Loucy (cell line): ENCODE data around the gene DUS3L.

Experiments
- EZH2phosphoT487 ChIP-seq: fragments of 200-600 bp; IDR thresholded peaks from 2 replicates; pipeline ENCODE4 v1.6.1; 2018; ENCODE audit warnings: antibody characterized with exemption, mild to moderate bottlenecking, moderate library complexity, borderline replicate concordance
- TF ChIP-seq, protein P1 (sequence below): fragments of 200-600 bp; sonication (generic); conservative IDR thresholded peaks from 2 replicates; pipeline ENCODE4 v1.5.1; 2014; ENCODE audit warnings: mild to moderate bottlenecking, antibody characterized with exemption, low read length

DNA sequence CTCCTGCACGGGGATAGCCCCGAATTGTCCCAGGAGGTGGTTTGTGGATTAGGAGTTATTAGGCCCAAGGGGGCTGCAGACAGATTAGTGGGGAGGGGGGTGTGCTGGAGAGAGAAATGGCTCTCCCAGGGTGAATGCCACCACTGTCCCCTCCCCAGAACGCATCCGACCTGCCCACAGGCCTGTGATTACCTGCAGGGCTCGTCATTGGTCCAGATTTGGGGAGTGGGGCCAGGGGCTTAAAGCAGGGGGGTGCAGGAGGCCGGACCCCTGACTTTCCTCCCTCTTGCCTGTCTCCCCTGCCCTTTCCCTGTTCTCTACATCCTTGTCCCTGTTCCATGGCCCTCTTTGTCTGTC lies 15.1 kb upstream of the DUS3L start:
- TF ChIP-seq, protein P1, sequence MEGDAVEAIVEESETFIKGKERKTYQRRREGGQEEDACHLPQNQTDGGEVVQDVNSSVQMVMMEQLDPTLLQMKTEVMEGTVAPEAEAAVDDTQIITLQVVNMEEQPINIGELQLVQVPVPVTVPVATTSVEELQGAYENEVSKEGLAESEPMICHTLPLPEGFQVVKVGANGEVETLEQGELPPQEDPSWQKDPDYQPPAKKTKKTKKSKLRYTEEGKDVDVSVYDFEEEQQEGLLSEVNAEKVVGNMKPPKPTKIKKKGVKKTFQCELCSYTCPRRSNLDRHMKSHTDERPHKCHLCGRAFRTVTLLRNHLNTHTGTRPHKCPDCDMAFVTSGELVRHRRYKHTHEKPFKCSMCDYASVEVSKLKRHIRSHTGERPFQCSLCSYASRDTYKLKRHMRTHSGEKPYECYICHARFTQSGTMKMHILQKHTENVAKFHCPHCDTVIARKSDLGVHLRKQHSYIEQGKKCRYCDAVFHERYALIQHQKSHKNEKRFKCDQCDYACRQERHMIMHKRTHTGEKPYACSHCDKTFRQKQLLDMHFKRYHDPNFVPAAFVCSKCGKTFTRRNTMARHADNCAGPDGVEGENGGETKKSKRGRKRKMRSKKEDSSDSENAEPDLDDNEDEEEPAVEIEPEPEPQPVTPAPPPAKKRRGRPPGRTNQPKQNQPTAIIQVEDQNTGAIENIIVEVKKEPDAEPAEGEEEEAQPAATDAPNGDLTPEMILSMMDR: no peak
- TF ChIP-seq EZH2phosphoT487: no peak
